Upper lobe of right lung (tissue), 1 donor: Measurements from ENCODE around the gene WDR7. TPM values are rescaled to one million over a fixed set of nuclear protein-coding genes. Genes with fewer than 3 reads are reported as not detected.

ENCODE experiments used
- ATAC-seq: fragments of 200-7000 bp; cut with Tn5 transposase; one replicate; pipeline ENCODE4 v1.9.1; 2020; ENCODE audit warnings: mild to moderate bottlenecking, moderate library complexity
- DNase-seq: peaks from one replicate; pipeline ENCODE4 v3.0.0-alpha.2; 2020
- H3K27ac ChIP-seq: fragments of 200-600 bp; one replicate; pipeline ENCODE4 v1.8.0; 2022
- H3K27me3 ChIP-seq: fragments of 200-600 bp; one replicate; pipeline ENCODE4 v1.8.0; 2022; ENCODE audit warnings: mild to moderate bottlenecking
- H3K36me3 ChIP-seq: fragments of 200-600 bp; one replicate; pipeline ENCODE4 v1.8.0; 2022
- H3K4me1 ChIP-seq: fragments of 200-600 bp; one replicate; pipeline ENCODE4 v1.8.0; 2022
- H3K4me3 ChIP-seq: fragments of 200-600 bp; one replicate; pipeline ENCODE4 v1.8.0; 2022; ENCODE audit warnings: mild to moderate bottlenecking
- H3K9me3 ChIP-seq: fragments of 200-600 bp; one replicate; pipeline ENCODE4 v1.8.0; 2022
- CTCF ChIP-seq: fragments of 200-600 bp; IDR thresholded peaks from one replicate; pipeline ENCODE4 v1.8.0; 2022; ENCODE audit warnings: antibody characterized with exemption
- intact Hi-C: fragments of 100-400 bp; cut with DNase I; formaldehyde crosslinking; loops from one replicate; pipeline ENCODE4 v1.11.0; 2022
- total RNA-seq: library from RNA; stranded (reverse); fragmentation: NEBNext Ultra II Directional; extraction: Animal tissue kit (Norgen Biotek cat#: 25700); gene quantifications from one replicate; pipeline ENCODE4 v1.2.1, GENCODE V29; 2021
- donor health status: DM: no; HTN: yes; CAD: no; lungs with severe emphysema.

Gene WDR7
- total RNA-seq, 1 donor from 2014 or later: 30.7 TPM

- peak overlapping the region; percentile 12 for H3K27ac ChIP-seq
- ATAC-seq: peak; percentile 46
Observed at GRCh38 chr18:56789004-56789888, 138.1 kb downstream of the WDR7 start.

GRCh38 chr18:56789889-56790180, 138.7 kb downstream of the WDR7 start:
- ATAC-seq: no peak
- Histone ChIP-seq H3K4me3 (no peak overlapping the region), H3K27ac (no peak overlapping the region), H3K36me3 (peaks cover 13% of the 10 kb centered on the region), H3K9me3 (no peaks in the 10 kb centered on the region), H3K4me1 (no peaks in the 10 kb centered on the region), H3K27me3 (no peaks in the 10 kb centered on the region)
- DNase-seq: no peak
- peak; percentile 1 for TF ChIP-seq CTCF
- intact Hi-C loops: no loop called here

More at GRCh38 chr18:56789004-56789888, 138.1 kb downstream of the WDR7 start:
- Histone ChIP-seq H3K4me3 (no peak overlapping the region), H3K27me3 (no peaks in the 10 kb centered on the region), H3K4me1 (no peaks in the 10 kb centered on the region), H3K36me3 (peaks cover 13% of the 10 kb centered on the region), H3K9me3 (no peaks in the 10 kb centered on the region)
- DNase-seq: no peak
- peak; percentile 37 for TF ChIP-seq CTCF
- intact Hi-C loops: no loop called here

GRCh38 chr18:56795381-56795780, 144.2 kb downstream of the WDR7 start:
- TF ChIP-seq CTCF: no peak

GRCh38 chr18:56799756-56800155, 148.6 kb downstream of the WDR7 start:
- no peaks in the 10 kb centered on the region for H3K4me1 ChIP-seq
- H3K4me3 ChIP-seq: no peak overlapping the region
- ATAC-seq (no peak), DNase-seq (no peak)
- no peaks in the 10 kb centered on the region for H3K27me3 ChIP-seq
- intact Hi-C loops: no loop called here
- TF ChIP-seq CTCF: no peak
- H3K36me3 ChIP-seq: peaks cover 4% of the 10 kb centered on the region
- no peaks in the 10 kb centered on the region for H3K9me3 ChIP-seq
- H3K27ac ChIP-seq: no peak overlapping the region

More at GRCh38 chr18:56795381-56795780, 144.2 kb downstream of the WDR7 start:
- intact Hi-C loops: no loop called here
- Histone ChIP-seq H3K36me3 (peaks cover 16% of the 10 kb centered on the region), H3K27ac (no peak overlapping the region), H3K4me3 (no peak overlapping the region), H3K9me3 (no peaks in the 10 kb centered on the region), H3K4me1 (no peaks in the 10 kb centered on the region), H3K27me3 (no peaks in the 10 kb centered on the region)
- ATAC-seq (no peak), DNase-seq (no peak)

GRCh38 chr18:56803051-56803450, 151.9 kb downstream of the WDR7 start:
- no peak for TF ChIP-seq CTCF
- no peaks in the 10 kb centered on the region for H3K4me1 ChIP-seq
- H3K27me3 ChIP-seq: no peaks in the 10 kb centered on the region
- H3K4me3 ChIP-seq: no peak overlapping the region
- no peak overlapping the region for H3K27ac ChIP-seq
- no peak for ATAC-seq
- H3K36me3 ChIP-seq: no peaks in the 10 kb centered on the region
- intact Hi-C loops: no loop called here
- no peaks in the 10 kb centered on the region for H3K9me3 ChIP-seq
- no peak for DNase-seq
